Measurements from ENCODE around the gene REPS1.

The REPS1 gene

GRCh38 chr6:138856654-138857053 is 131.4 kb downstream of the REPS1 start:
- DNase-seq (ENCODE audit: low spot score): no peak

Measured in NAMALWA (cell line).